Muscle of leg (tissue), 11 donors: ENCODE results near the gene BRSK2. TPM values are rescaled to one million over a fixed set of nuclear protein-coding genes. Genes with fewer than 3 reads are reported as not detected.
A peak's percentile ranks its signal among the peaks of the same experiment; 100 is the strongest.
"Not testable (repeated sequence)": the region's sequence is repeated elsewhere in the genome, so short reads cannot be mapped to it uniquely, and the experiment has no call there.

Source experiments
- DNase-seq: peaks from one replicate; pipeline ENCODE4 v3.0.0; 2013
- H3K27ac ChIP-seq: one replicate; pipeline ENCODE4 v1.5.1; 2013; ENCODE audit warnings: mild to moderate bottlenecking, low read length, control low read depth
- H3K27me3 ChIP-seq: one replicate; pipeline ENCODE4 v1.6.1; 2013; ENCODE audit warnings: low read length; ENCODE audit not compliant: control insufficient read depth, insufficient read depth
- H3K36me3 ChIP-seq: one replicate; pipeline ENCODE4 v1.6.1; 2013; ENCODE audit warnings: low read length; ENCODE audit not compliant: control insufficient read depth, insufficient read depth
- H3K4me1 ChIP-seq: one replicate; pipeline ENCODE4 v1.6.1; 2013; ENCODE audit warnings: low read length; ENCODE audit not compliant: control insufficient read depth, insufficient read depth
- H3K4me3 ChIP-seq: one replicate; pipeline ENCODE4 v1.5.1; 2013; ENCODE audit warnings: low read length, control low read depth
- H3K9me3 ChIP-seq: replicated peaks from 2 replicates; pipeline ENCODE4 v1.6.1; 2013; ENCODE audit warnings: low read depth, low read length; ENCODE audit not compliant: control insufficient read depth
- WGBS: methylation state at CpG from one replicate; pipeline ENCODE4 v1.1.5; 2013; ENCODE audit warnings: missing lambda C conversion rate; ENCODE audit not compliant: insufficient coverage; 5-methylcytosine and 5-hydroxymethylcytosine counted together
- polyA plus RNA-seq, 8 donors: library from polyadenylated mRNA; unstranded; fragments of 120-200 nt; gene quantifications; one replicate each; pipeline versions ENCODE4 v1.2.1 to v1.2.3, GENCODE V29; 2013; ENCODE audit warnings: inconsistent platforms in 1 of 8, low replicate concordance in 1 of 8; ENCODE audit not compliant: insufficient read length in 8 of 8, insufficient read depth in 1 of 8
- total RNA-seq: library from RNA; stranded (reverse); fragments of 120-200 nt; gene quantifications from one replicate; pipeline ENCODE4 v1.2.4, GENCODE V29; 2013

BRSK2 gene
- total and polyA plus RNA-seq, 9 donors = 0.44 to 2.3 (median 1.2) TPM

DNA sequence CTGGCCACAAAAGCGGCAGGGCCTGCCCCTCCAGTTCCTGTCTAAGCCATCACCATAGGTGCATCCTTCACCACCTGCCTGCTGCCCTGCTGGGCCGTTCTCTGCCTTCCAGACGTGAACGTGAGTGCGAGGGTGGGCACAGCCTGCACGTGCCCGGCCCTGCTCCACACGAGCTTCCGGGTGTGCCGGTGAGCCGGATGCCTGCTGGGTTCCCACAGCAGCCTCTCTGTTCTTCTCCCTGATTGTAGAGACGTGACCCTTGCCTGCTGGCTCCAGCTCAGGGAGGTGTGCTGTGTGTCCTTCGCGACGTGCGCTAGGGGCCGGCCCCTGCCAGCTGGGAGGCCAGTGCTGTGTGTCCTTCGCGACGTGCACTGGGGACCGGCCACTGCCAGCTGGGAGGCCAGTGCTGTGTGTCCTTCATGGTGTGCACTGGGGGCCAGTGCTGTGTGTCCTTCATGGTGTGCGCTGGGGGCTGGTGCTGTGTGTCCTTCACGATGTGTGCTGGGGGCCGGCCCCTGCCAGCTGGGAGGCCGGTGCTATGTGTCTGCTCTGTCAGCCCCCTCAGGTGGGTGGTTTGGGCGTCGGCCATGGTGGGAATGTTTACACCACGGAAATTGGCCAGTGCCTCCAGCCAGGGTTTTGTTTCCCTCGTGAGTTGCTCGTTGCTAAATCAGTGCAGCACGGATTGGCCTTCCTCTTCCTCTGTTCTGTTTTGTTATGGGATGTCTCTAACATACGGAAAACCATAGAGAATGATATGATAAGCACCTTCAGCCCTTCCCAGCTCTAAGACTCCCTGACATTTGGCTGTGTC is 35.4 kb upstream of the BRSK2 start:
- 77% methylated on average over 27 of the region's 32 CpGs for WGBS
- no peak overlapping the region for H3K27ac ChIP-seq
- H3K4me3 ChIP-seq = no peak overlapping the region
- H3K9me3 ChIP-seq = no peaks in the 10 kb centered on the region
- no peaks in the 10 kb centered on the region for H3K4me1 ChIP-seq
- H3K36me3 ChIP-seq = no peaks in the 10 kb centered on the region
- no peak for DNase-seq
- peaks cover 17% of the 10 kb centered on the region for H3K27me3 ChIP-seq

DNA sequence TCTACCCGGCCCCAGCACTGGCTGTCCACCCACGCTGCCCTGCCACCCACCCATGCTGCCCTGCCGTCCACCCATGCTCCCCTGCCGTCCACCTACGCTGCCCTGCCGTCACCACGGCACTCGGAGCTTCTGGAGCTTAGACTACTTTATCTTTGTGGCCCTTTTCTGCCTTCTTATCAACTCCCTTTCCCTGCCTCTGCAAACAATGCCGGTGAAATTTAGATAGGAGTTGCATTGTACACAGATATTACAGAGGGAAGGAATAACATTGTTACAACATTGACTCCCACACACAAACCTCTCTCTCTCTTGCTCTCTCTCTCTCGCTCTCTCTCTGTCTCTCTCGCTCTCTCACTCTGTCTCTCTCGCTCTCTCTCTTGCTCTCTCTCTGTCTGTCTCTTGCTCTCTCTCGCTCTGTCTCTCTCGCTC is 33.7 kb upstream of the BRSK2 start:
- H3K4me3 ChIP-seq = no peak overlapping the region
- 90% methylated on average over 10 of the region's 14 CpGs for WGBS
- no peak overlapping the region for H3K27ac ChIP-seq
- H3K36me3 ChIP-seq = no peaks in the 10 kb centered on the region
- no peaks in the 10 kb centered on the region for H3K9me3 ChIP-seq
- DNase-seq = no peak
- peaks cover 7% of the 10 kb centered on the region for H3K27me3 ChIP-seq
- no peaks in the 10 kb centered on the region for H3K4me1 ChIP-seq

DNA sequence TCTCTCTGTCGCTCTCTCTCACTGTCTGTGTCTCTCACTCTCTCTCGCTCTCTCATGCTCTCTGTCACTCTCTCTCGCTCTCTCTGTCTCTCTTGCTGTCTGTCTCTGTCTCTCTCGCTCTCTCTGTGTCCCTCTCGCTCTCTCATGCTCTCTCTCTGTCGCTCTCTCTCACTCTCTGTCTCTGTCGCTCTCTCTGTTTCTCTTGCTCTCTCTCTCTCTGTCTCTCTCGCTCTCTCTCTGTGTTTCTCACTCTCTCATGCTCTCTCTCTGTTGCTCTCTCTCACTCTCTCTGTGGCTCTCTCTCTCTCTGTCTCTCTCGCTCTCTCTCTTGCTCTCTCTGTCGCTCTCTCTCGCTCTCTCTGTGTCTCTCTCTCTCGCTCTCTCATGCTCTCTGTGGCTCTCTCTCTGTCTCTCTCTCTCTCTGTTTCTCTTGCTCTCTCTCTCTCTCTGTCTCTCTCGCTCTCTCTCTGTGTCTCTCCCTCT is 33.2 kb upstream of the BRSK2 start:
- 81% methylated on average over 13 of the region's 13 CpGs for WGBS
- H3K27me3 ChIP-seq = peaks cover 7% of the 10 kb centered on the region
- no peak overlapping the region for H3K4me3 ChIP-seq
- H3K27ac ChIP-seq = no peak overlapping the region
- H3K9me3 ChIP-seq = no peaks in the 10 kb centered on the region
- no peaks in the 10 kb centered on the region for H3K4me1 ChIP-seq
- no peaks in the 10 kb centered on the region for H3K36me3 ChIP-seq
- no peak for DNase-seq

DNA sequence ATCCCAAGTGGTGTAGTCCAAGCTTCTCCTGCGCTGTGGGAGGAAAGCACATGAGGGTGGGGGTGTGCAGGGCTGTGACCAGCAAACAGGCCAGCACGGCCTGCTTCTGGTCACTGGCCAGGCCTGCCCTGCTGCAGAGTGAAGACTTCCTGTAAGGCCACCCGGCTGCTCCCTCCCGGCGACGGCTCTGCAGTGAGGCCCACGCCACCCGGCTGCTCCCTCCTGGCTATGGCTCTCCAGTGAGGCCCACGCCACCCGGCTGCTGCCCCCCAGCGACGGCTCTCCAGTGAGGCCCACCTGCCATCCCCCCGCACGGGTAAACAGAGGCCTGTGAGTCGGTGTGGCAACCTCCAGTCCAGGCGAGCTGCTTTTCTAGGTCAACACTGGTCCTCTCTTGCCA is 31.4 kb upstream of the BRSK2 start:
- DNase-seq = peak; percentile 48

DNA sequence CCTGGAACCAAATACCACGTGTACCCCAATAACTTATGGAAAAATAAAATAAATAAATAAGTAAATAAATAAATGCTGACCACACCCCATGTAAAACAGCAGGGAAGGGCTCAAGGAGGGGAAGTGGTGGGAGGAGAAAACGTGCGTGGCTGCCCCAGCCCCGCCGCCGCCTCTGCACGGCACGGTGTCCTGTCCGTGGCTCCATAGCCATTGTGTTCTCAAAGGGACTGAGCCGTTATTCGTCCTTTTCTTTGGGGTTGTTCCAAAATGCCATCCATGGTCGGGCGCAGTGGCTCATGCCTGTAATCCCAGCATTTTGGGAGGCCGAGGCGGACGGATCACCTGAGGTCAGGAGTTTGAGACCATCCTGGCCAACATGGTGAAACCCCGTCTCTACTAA is 30.8 kb upstream of the BRSK2 start:
- WGBS = 90% methylated on average over 10 of the region's 17 CpGs
- H3K4me1 ChIP-seq, H3K36me3 ChIP-seq, H3K9me3 ChIP-seq, H3K4me3 ChIP-seq, H3K27me3 ChIP-seq, DNase-seq, H3K27ac ChIP-seq: not testable (repeated sequence)

More for the DNA sequence above, 31.4 kb upstream of the BRSK2 start:
- WGBS = 49% methylated on average over 16 of the region's 16 CpGs
- Histone ChIP-seq H3K27ac (no peak overlapping the region), H3K4me1 (no peaks in the 10 kb centered on the region), H3K27me3 (peaks cover 7% of the 10 kb centered on the region), H3K4me3 (no peak overlapping the region), H3K9me3 (peaks cover 1% of the 10 kb centered on the region), H3K36me3 (no peaks in the 10 kb centered on the region)

DNA sequence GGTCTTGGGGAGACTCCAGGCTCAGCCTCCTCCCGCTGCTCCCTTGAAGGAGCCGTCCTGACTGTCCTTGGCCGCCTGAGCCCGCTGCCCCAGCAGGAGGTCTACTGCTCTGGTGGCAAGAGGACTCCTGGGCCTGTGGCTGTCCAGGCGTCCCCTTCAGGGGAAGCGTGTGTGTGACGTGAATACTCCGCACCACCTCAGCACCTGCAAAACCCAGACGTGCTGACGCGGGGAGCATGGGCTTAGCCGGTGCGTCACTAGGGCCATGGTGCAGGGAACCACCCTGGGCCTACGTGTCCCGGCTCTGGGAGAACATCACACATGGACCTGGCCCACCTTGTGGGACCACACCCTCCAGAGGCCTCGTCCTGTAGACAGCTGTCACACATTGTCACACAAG is 30.2 kb upstream of the BRSK2 start:
- Histone ChIP-seq H3K36me3 (no peaks in the 10 kb centered on the region), H3K27me3 (peaks cover 7% of the 10 kb centered on the region), H3K27ac (no peak overlapping the region), H3K9me3 (peaks cover 5% of the 10 kb centered on the region), H3K4me1 (no peaks in the 10 kb centered on the region), H3K4me3 (no peak overlapping the region)
- DNase-seq = no peak
- 85% methylated on average over 15 of the region's 16 CpGs for WGBS

DNA sequence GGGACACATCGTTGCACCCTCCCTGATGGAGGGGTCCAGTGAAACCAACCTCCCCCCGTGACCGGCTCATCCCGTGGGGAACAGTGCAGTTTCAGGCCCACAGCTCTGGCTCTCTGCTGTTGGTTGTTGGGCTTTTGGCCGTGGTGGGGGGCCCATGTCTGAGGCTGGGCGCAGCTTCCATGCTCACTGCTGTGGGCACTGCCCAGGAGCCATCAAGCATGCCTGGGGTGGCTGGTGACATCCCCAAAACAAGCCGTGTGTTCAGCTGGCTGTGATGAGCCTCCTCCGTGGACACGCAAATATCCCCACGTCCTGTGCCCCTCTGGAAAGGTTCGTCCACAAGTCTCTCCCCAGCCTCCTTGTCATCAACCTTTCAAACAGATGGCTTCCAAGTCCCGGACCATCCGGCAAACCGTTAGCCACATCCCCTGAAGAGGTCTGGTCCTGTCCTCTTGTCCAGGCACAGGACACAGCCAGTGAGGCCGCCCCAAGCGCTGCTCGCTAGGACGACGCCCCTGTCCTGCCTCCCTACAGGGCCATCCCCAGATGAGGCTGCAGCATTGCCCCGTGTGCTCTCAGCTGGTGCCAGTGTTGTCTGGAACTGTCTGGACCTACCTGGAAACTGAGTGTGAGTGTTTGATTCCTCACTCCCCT is 29.4 kb upstream of the BRSK2 start:
- no peak for DNase-seq
- Histone ChIP-seq H3K4me1 (no peaks in the 10 kb centered on the region), H3K9me3 (peaks cover 7% of the 10 kb centered on the region), H3K4me3 (no peak overlapping the region), H3K27me3 (peaks cover 7% of the 10 kb centered on the region), H3K36me3 (no peaks in the 10 kb centered on the region), H3K27ac (no peak overlapping the region)
- 86% methylated on average over 20 of the region's 20 CpGs for WGBS

DNA sequence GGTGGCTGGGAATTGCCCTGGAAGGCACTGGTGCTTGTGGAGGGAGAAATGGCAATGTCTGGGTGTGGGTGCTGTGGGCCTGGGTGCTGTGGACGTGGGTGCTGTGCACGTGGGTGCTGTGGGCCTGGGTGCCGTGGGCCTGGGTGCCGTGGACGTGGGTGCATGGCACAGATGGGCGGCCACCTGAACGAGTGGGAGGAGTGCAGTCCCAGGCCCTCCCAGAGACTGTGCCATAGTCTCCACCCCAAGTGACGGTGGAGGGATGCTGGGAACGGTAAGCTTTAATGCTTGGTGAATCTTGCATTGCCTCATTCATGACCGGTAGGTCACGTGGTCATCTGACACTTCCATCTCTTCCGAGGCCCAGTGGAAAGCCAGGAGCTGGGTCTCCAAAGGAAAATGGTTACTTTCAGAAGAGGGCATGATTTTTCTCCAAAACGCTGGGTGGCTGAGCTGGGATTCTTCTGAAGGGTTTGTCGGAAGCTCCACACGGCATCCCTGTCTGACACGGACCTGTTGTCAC is 28.8 kb upstream of the BRSK2 start:
- Histone ChIP-seq H3K4me1 (no peaks in the 10 kb centered on the region), H3K27ac (no peak overlapping the region), H3K4me3 (no peak overlapping the region), H3K36me3 (no peaks in the 10 kb centered on the region), H3K27me3 (peaks cover 5% of the 10 kb centered on the region), H3K9me3 (peaks cover 11% of the 10 kb centered on the region)
- DNase-seq = no peak
- WGBS = 82% methylated on average over 15 of the region's 16 CpGs

DNA sequence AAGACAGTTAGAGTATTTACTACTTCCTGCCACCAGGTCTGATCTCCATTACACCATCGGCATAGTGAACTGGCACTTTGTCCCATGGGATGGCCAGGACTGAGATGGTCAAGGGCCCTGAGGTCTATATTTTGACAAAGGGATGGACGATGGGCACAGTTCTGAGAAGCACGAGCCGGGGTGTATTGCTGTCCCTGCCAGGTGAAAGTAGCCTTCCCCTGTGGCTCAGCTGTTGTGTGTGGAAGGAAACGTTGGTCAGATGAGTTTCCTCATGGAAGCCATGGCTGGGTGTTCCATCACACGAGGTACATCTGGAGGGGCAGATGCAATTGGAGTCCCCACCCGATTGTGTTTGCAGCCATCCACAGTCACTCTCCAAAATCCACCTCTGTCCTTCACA is 27.9 kb upstream of the BRSK2 start:
- H3K4me1 ChIP-seq = no peaks in the 10 kb centered on the region
- no peak for DNase-seq
- no peaks in the 10 kb centered on the region for H3K36me3 ChIP-seq
- H3K27me3 ChIP-seq = no peaks in the 10 kb centered on the region
- no peak overlapping the region for H3K4me3 ChIP-seq
- peaks cover 13% of the 10 kb centered on the region for H3K9me3 ChIP-seq
- H3K27ac ChIP-seq = no peak overlapping the region
- 72% methylated on average over 3 of the region's 7 CpGs for WGBS

DNA sequence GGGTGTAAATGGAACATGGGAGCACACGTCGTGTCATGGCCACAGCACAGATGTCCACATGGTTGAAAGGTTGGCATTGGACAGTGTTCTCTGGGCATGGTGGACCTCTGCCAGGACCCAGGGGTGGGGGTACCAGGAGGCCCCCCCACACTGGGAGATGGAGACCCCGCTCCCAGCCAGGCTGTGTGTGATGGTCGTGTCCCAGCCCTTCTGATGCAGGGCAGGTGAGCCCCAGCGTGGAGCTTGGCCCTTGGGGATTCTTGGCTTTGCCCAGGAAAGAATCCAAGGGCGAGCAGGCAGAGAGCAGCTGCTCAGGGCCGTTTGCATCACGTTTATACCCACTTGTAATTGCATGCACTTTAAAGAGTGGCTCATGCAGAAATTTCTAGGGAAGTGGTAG is 22.0 kb upstream of the BRSK2 start:
- peaks cover 4% of the 10 kb centered on the region for H3K27me3 ChIP-seq
- 84% methylated on average over 7 of the region's 8 CpGs for WGBS
- peaks cover 13% of the 10 kb centered on the region for H3K9me3 ChIP-seq
- DNase-seq = no peak
- no peaks in the 10 kb centered on the region for H3K36me3 ChIP-seq
- no peak overlapping the region for H3K27ac ChIP-seq
- H3K4me1 ChIP-seq = no peaks in the 10 kb centered on the region
- no peak overlapping the region for H3K4me3 ChIP-seq
